ENCODE measurements around the gene RRBP1. TPM values are rescaled to one million over a fixed set of nuclear protein-coding genes. Genes with fewer than 3 reads are reported as not detected.
A peak's percentile ranks its signal among the peaks of the same experiment; 100 is the strongest.

RRBP1 gene
- total RNA-seq, 1 donor from 2014 or later, result 86.8 TPM

DNA sequence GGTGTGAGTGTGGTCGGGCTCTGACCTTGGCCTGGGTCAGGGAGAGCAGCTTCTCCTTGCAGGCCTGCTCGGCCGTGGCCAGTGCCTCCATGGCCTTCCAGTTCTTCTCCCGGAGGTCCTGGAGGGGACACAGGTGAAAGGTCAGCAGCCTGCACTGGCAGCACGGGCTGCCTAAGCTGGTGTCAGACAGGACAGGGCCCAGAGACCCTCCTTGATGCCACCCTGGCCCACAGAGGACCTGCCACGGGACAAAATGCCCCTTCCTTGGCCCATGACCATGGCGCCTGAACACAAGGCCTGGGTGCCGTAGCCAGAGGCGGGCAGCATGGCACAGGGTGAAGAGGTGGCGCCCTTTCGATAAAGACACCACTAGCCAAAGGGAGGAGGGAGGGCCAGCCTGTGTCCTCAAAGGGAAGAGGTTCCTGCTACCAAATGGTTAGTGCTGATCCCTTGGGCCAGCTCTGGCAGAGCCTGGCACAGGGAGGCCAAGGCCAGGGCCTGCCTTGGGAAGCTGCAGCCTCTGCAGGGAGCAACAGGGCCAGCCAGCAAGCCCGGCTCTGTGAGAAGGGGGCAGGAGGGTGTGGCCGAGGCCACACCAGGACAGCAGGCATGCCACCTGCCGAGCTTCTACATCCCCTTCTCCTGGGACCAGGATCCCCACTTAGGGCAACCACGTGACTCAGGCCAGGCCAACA, 57.3 kb downstream of the RRBP1 start:
- DNase-seq (ENCODE audit: low read depth), result no peak

DNA sequence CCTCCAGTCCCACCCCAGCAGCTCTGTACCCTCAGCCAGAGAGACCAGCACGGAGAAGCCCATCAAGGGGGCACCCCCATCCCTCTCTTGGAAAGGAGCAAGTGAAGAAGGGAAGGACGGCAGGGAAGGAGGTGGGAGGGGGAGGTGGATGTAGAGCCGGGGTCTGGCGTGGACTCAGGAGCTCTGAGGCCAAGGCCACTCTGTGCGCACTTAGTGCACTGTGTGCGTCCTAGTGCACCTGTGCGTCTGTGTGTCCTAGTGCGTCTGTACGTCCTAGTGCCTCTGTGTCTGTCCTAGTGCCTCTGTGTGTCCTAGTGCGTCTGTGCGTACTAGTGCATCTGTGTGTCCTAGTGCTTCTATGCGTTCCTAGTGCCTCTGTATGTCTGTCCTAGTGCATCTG, 58.0 kb downstream of the RRBP1 start:
- no peak for DNase-seq (ENCODE audit: low read depth)

DNA sequence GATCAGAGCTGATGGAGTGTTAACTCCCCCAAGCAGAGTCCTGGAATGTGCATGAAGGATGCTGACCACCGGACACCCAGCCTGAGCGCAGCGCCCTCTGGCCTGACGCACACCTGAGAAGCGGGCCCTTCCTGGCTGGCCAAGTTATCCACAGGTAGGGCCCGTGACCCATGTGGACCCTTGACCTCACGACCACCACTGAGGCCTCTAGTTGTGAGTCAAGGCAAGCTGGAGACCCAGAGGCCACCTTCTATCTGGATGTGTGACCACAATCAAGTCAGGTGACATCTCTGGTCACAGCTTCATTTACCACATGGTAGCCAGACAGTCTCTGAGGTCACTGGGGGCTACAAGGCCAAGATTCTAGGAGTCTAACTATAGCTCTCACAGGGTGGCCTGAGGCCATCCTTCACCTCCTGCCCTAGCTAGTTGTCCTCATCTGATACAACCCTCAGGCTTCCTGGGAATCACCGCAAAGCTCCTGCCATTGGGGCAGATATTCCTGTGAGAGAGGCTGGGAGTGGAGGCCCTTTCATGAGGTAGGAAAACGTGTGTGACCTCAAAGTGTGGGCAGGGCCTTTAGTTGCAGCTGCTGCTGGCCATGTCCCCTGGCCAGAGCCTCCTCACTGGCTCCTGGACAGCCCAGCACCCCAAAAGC, 59.1 kb downstream of the RRBP1 start:
- peak; percentile 63 for DNase-seq (ENCODE audit: low read depth)

GRCh38 chr20:17622086-17622850, 59.8 kb downstream of the RRBP1 start:
- no peak for DNase-seq (ENCODE audit: low read depth)

GRCh38 chr20:17621229-17621968, 60.6 kb downstream of the RRBP1 start:
- DNase-seq (ENCODE audit: low read depth), result no peak

- DNase-seq (ENCODE audit: low read depth), result no peak
These were observed 61.4 kb downstream of the RRBP1 start for GRCh38 chr20:17620371-17621228.

DNA sequence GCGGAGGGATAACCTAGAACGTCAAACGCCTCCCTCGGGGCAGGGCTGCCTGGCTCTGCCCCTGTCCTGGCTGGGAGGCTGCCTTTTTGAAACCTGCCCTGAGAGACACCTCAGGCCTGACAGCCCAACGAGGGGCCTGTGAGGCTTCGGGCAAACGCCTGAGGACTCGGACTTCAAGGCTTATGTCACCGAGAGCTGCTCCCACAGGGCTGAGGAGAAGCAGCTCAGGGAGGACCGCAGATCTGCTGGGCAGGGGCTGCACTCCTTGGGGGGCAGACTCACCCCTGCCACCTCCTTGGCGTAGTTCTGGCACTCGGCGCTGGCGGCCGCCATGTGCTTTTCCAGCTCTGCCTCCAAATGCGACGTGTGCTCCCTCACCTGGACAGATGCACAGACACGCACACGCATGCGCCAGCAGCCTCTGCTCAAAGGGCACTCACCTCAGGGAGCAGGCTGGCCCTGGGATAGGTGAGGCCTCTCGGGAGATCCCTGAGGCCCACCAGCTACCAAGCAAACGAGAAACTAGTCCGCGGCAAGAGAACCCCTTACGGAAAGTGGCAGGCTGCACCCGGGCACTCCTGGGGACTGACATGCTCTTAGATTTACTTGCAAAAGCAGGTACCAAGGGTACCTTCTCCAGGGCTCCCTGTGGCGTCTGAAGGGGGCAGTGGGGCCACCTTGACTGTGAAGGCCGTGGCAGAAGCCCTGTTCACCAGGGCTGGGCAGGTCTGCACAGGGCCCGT, 62.5 kb downstream of the RRBP1 start:
- DNase-seq (ENCODE audit: low read depth), result no peak

DNA sequence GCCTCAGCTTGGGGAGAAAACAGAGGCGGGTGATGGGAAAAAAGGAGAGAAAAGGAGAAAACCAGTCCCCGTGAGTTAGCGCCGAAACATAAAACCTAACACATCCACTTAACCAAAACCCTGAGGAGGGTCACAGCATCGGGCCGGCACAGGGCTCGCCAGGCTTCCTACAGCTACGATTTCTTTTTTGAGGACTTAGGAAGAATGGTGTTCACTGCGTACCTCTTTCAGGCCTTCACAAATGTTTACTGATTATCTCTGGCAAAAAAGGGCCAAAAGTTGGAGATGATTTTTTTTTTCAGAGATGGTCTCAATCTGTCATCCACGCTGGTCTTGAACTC, 63.4 kb downstream of the RRBP1 start:
- DNase-seq (ENCODE audit: low read depth), result no peak

DNA sequence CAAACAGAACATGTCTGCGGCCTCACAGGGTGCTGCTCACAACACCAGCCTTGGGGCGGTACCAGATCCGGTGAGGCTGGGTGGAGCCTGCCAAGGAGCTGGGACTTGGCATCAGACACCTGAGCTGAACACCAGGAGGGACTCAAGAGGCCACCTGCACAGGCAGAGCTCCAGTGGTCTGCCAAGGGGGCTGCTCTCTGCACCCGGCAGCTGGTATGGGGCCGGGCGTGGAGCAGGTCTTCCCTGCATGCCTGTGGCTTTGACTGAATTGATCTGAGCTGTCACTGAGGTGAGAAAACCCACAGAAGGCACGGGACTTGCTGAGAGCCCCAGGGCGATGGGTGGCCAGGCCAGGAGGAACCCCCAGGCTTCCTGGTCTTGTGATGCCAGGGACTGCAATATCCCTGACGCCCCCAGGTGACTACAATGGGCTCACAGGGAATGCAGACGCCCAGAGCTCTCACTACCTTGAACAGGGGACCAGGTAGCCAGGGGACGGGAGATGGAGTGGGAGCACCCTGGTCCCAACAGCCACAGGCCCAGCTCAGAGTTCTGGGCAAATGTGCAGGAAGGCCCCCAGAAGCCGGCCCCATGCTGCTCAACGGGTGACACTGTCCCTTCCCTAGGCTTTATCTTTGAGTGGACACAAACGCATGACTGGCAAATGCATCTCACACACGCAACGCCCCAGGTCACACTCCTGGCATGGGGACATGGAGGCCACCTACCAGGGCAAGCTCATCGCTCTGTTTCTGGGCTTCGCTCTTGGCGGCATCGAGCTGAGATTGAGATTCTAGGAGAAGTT, 64.0 kb downstream of the RRBP1 start:
- DNase-seq (ENCODE audit: low read depth), result peak; percentile 48

GRCh38 chr20:17617212-17617867, 64.7 kb downstream of the RRBP1 start:
- DNase-seq (ENCODE audit: low read depth), result peak; percentile 49

- no peak for DNase-seq (ENCODE audit: low read depth)
These were observed 65.4 kb downstream of the RRBP1 start for GRCh38 chr20:17616480-17617211.

DNA sequence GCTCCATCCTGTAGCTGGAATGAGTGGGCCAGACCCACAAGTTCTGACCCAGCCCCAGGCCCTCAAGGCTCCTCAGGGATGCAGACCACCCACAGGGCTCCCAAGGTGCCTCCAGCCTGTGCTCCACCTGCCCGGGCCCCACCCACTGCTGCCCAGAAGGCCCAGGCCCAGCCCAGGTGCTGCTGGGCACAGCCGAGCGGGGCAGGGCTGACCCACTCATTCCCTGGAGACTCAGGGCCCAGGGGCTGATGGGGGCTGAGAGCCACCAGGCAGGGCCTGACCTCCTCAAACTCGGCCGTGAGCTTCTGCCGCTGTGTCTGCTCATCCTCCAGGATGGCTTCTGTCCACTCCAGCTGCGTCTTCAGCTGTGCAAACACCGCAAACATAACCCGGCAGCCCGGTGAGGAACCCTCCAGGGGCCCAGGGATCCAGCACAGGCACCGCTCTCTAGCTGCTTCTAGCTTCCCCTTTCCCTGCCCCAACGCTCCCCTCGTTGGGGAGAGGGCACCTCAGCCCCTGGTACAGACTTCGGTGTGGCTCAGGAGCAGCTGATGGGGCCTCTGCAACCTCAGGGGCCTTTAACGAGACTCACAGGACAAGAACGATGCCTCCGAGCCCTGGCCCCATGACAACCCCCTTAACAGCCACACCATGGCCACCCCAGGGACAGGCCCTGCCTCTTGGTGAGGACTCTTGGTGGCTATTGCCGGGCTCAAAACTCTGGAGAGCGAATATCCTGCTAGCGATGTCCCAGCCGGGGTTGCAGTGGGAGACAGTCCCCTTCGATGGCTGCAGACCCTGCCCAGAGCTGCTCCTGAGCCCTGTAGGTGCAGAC, 66.2 kb downstream of the RRBP1 start:
- DNase-seq (ENCODE audit: low read depth), result no peak

- DNase-seq (ENCODE audit: low read depth), result no peak
These were observed 67.0 kb downstream of the RRBP1 start for GRCh38 chr20:17614812-17615644.

GRCh38 chr20:17614176-17614811, 67.7 kb downstream of the RRBP1 start:
- no peak for DNase-seq (ENCODE audit: low read depth)

GRCh38 chr20:17613328-17614175, 68.5 kb downstream of the RRBP1 start:
- DNase-seq (ENCODE audit: low read depth), result no peak
